GM12874 (cell line): Measurements from ENCODE around the gene NPAS2.

ENCODE experiments used
- CTCF ChIP-seq: IDR thresholded peaks from 2 replicates; pipeline ENCODE4 v1.5.1; 2011; ENCODE audit warnings: low read depth, mild to moderate bottlenecking, control low read depth, low read length, moderate library complexity; ENCODE audit not compliant: insufficient read depth

Gene NPAS2

GRCh38 chr2:100869120-100869519 lies 49.2 kb downstream of the NPAS2 start:
- TF ChIP-seq CTCF = no peak

GRCh38 chr2:100870652-100871531 lies 51.0 kb downstream of the NPAS2 start:
- no peak for TF ChIP-seq CTCF

GRCh38 chr2:100875516-100876230 lies 55.7 kb downstream of the NPAS2 start:
- no peak for TF ChIP-seq CTCF

GRCh38 chr2:100876231-100876860 lies 56.4 kb downstream of the NPAS2 start:
- no peak for TF ChIP-seq CTCF

- TF ChIP-seq CTCF = no peak
Observed at GRCh38 chr2:100877555-100877954, 57.6 kb downstream of the NPAS2 start.

- no peak for TF ChIP-seq CTCF
Observed at GRCh38 chr2:100878000-100878791, 58.3 kb downstream of the NPAS2 start.
